GM21528 (cell line): ENCODE measurements around the gene ZNF576.
"Not testable (repeated sequence)": the region's sequence is repeated elsewhere in the genome, so short reads cannot be mapped to it uniquely, and the experiment has no call there.

ENCODE experiments used
- ATAC-seq: cut with Tn5 transposase; IDR thresholded peaks from one replicate; pipeline ENCODE4 v1.9.1; 2021; ENCODE audit warnings: mild to moderate bottlenecking, moderate library complexity; ENCODE audit not compliant: unreplicated experiment, low FRiP score

The ZNF576 gene

DNA sequence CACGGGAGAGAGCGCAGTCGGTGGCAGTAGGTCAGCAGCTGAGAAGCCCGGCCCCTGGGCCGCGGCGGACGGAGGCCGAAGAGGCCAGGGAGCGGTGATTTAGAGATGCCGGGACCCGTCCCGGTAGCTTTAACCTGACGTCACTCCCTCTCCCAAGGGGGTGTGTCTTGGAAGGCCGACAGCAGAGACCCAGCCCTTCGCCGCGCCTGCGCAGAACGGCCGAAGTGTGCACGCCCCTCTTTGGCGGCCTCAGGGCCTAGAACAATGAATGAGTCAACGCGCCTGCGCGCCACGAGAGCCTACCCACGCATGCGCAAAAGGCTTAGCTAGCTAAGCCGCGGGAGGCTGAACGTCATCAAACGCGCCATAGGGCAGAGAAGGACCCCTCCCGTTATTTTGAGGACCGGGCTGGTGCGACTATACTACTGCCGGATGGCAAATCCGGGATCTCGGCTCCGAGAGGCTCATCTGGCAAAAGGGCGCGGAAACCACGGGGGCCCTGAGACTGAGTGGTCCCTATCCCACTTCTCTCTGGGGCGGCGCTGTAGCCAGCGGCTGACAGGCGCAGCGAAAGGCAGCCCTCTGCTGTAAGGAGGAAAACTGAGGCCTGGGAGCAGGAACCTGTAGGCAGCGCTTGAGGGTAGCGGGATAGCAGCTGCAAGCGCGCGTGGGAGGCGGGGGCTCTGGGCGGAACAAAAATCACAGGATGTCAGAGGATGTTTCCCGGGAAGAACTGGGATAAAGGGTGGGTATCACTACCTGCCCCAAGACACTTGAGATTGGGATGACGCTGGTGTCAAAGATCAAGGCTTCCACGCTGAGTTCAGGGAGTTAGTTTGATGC is at the start of gene ZNF576, which contains the start of gene IRGQ:
Gene ZNF576, plus strand, starts transcription at position 597 of the 843 bp plus-strand sequence. CDS start 514 bp downstream, outside the sequence.
Gene IRGQ, minus strand, starts transcription at position 136 of the 843 bp plus-strand sequence. CDS start 796 bp downstream, outside the sequence.
- peak; percentile 79 for ATAC-seq

DNA sequence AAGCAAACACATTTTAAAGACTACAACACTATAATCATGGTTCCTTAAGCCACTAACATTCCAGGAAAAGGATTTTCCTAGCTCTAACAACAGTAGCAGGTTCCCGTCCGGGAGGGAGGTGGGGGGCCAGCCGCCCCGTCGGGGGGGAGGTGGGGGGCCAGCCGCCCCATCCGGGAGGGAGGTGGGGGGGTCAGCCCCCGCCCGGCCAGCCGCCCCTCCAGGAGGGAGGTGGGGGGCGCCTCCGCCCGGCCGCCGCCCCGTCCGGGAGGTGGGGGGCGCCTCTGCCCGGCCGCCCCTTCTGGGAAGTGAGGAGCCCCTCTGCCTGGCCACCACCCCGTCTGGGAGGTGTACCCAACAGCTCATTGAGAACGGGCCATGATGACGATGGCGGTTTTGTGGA is 48.5 kb upstream of the ZNF576 start:
- not testable (repeated sequence) for ATAC-seq

DNA sequence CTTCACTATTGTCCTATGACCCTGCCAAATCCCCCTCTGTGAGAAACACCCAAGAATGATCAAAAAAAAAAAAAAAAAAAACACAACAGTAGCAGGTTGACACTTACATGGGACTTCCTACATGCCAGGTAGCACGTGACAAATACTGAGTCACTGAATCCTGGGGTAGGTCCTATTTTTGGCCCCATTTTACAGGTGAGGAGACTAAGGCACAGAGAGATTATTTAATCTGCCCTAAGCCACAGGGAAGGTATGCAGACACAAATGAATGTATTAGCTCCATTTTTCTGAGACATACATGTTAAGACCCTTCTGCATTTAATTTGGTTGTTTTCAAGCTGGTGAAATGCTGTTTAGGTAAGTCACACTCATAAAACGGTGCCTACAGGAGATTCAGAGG is 47.7 kb upstream of the ZNF576 start:
- no peak for ATAC-seq

- no peak for ATAC-seq
Measured at GRCh38 chr19:43551399-43552197, 44.8 kb upstream of the ZNF576 start.

- no peak for ATAC-seq
Measured at GRCh38 chr19:43552198-43552450, 44.3 kb upstream of the ZNF576 start.

DNA sequence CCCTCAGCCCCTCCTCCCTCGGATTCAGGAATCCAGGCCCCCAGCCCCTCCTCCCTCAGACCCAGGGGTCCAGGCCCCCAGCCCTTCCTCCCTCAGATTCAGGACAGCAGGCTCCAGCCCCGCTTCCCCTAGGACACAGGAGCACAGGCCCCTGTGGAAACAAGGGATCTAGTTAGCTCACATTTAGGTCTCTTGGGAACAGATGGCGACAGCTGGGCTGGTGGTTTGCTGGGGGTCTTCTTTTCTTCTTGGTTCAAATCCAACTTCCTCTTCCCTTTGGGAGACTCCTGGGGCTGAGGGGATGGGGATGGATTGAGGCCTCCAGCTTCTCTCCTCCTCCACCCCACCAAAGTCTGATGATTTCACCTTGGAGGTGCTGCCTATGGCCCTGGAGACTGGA is 43.8 kb upstream of the ZNF576 start:
- no peak for ATAC-seq

GRCh38 chr19:43553656-43554055 is 42.7 kb upstream of the ZNF576 start:
- no peak for ATAC-seq

- no peak for ATAC-seq
Measured at GRCh38 chr19:43554317-43554895, 42.0 kb upstream of the ZNF576 start.

- no peak for ATAC-seq
Measured at GRCh38 chr19:43555185-43555770, 41.1 kb upstream of the ZNF576 start.

GRCh38 chr19:43560687-43561086 is 35.7 kb upstream of the ZNF576 start:
- ATAC-seq = no peak

DNA sequence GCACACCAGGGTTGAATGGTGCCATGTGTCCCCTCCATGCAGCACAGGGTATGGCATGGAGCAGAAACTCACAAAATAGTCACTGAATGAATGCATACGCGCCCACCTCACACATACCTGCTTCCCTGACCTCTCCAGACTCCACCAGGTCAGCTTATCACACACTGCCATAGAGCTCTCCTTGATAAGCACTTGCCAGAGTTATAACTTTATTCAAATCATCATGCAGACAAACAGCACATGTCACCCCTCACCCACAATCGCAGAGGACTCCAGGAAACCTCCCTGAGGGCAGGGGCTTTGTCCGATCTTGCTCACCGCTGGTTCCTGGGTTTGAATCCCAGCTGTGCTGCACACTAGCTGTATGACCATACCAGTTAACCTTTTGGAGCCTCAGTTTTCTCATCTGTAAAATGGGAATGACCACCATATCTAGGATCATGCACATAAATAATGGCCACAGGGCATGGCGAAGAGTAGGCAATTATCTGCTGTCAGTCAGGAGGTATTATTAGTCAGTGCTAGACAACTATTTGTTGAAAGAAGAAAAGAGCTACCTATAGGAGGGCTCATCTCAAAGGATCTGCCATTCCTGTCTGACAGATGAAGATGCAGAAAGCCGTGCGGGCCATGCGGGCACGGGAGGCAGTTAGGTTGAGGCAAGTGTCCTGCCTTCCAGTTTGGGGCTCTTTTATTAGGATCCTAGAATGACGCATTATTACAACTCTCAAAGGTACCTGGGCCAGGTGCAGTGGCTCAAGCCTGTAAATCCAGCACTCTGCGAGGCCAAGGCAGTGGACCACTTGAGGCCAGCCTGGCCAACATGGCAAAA is 35.0 kb upstream of the ZNF576 start:
- ATAC-seq = no peak

- no peak for ATAC-seq
Measured at GRCh38 chr19:43562226-43562697, 34.1 kb upstream of the ZNF576 start.

DNA sequence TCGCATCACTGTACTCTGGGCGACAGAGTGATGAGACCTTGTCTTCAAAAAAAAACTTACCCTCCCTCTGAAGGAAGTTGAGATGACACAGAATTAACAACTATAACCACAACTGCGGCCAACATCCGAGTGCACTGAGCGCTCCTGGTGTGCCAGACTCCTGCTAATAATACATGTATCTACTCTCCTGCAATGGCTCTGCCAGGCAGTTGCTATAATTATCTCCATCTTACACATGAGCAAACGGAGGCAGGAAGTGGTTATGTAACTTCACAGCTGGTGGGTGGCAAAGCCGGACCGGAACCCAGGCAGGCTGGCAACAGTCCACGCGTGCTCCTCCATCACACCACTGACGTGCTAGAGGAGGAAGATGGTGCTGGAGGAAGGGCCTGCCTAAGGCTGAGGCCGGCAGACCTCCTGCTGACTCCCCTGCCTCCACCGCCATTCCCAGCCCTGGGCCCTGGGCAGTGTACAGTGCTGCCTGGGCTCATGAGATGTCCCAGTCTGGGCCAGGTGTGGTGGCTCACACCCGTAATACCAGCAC is 33.6 kb upstream of the ZNF576 start:
- ATAC-seq = peak; percentile 70

- no peak for ATAC-seq
Measured at GRCh38 chr19:43563816-43564457, 32.5 kb upstream of the ZNF576 start.

DNA sequence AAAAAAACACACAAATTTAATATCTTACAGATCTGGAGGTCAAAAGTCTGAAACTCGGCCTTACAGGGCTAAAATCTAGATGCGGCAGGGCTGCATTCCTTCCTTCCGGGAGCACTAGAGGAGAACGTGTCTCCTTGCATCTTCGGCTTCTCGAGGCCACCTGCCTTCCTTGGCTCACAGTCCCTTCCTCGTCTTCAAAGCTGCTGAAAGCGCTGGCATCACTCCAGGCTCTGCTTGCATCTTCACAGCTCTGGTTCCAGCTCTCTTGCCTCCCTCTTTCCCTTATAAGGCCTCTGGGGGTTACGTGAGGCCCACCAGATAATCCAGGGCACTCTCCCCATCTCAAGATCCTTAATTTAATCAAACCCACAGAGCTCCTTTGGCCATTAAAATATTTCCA is 31.6 kb upstream of the ZNF576 start:
- ATAC-seq = no peak

DNA sequence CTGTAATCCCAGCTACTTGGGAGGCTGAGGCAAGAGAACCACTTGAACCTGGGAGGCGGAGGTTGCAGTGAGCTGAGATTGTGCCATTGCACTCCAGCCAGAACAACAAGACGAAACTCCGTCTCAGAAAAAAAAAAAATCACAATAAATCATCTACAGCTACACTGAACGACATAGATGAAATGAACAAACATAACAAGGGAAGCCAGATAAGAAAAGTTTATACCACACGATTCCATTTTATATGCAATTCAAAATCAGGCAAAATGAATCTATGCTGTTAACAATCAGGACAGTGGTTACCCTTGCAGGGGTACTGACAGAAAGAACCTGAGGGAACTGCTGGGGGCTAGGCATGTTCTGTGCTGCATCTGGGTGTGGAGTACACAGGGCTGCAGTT is 26.7 kb upstream of the ZNF576 start:
- ATAC-seq = no peak

DNA sequence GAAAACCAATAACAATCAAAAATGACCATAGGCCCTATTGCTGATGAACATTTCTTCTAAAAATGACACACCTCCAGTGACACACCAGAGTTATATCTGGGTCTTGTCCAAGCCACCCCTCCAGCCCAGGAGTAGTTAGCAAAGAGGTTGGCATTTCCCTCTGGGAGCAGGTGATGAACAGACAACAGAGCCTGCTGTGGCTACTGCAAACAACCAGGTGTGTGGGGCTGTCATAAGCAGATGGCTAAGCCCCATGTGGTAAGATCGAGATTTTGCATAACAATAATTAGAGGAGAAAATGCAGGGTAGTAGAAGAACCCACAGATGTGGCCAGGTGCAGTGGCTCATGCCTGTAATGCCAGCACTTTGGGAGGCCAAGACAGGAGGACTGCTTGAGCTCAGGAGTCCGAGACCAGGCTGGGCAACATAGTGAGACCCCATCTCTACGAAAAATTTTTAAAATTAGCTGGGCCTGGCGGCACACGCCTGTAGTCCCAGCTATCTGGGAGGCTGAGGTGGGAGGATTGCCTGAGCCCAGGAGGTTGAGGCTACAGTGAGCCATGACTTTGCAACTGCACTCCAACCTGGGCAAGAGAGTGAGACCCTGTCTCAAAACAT is 26.1 kb upstream of the ZNF576 start:
- no peak for ATAC-seq

GRCh38 chr19:43572171-43572588 is 24.2 kb upstream of the ZNF576 start:
- no peak for ATAC-seq
